ENCODE results near the gene ANKRD6. TPM values are rescaled to one million over a fixed set of nuclear protein-coding genes. Genes with fewer than 3 reads are reported as not detected.

The ANKRD6 gene
- total RNA-seq, 1 donor from 2014 or later = 13.3 TPM

DNA sequence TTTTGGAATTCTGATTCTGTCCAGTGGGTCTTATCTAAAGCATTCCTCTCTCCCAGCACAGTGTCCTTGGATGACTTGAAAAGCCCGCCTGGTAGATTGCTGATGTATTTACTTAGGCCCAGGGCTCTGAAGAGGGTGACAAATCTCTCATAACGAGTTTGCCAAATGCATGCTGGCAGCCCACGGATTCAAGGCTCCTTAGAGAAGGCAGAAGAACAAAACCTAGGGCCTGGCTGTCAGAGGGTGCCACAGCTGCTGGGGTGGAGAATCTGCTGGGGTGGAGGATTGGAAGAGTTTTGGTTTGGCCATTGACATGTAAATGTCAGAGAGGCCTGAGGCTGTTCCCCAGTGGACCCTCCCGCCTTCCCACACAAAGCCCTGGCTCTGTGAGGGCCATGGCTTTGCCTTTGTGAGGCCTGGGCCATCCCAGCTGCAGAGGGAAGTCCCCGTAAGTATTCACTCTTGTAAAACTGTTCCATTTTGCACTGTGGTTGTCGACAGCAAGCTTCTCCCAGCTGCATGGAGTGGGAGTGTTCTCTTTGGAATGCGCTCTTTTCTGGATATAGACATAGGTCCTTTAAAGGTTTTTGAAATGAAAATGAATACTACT is 50.3 kb downstream of the ANKRD6 start:
- TF ChIP-seq POLR2AphosphoS5 (IDR thresholded peaks at IDR 0.05; ENCODE audit: insufficient read depth in 1 of 2, low read depth in 1 of 2) = no peak
- TF ChIP-seq POLR2A (IDR thresholded peaks at IDR 0.05) = no peak
- TF ChIP-seq, protein P1, sequence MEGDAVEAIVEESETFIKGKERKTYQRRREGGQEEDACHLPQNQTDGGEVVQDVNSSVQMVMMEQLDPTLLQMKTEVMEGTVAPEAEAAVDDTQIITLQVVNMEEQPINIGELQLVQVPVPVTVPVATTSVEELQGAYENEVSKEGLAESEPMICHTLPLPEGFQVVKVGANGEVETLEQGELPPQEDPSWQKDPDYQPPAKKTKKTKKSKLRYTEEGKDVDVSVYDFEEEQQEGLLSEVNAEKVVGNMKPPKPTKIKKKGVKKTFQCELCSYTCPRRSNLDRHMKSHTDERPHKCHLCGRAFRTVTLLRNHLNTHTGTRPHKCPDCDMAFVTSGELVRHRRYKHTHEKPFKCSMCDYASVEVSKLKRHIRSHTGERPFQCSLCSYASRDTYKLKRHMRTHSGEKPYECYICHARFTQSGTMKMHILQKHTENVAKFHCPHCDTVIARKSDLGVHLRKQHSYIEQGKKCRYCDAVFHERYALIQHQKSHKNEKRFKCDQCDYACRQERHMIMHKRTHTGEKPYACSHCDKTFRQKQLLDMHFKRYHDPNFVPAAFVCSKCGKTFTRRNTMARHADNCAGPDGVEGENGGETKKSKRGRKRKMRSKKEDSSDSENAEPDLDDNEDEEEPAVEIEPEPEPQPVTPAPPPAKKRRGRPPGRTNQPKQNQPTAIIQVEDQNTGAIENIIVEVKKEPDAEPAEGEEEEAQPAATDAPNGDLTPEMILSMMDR (IDR thresholded peaks at IDR 0.05) = no peak
- H3K9me3 ChIP-seq = no peaks in the 10 kb centered on the region
- H3K4me1 ChIP-seq = peaks cover 5% of the 10 kb centered on the region
- no peak overlapping the region for H3K4me3 ChIP-seq
- no peak for DNase-seq (ENCODE audit: extremely low spot score in 2 of 2)
- no peaks in the 10 kb centered on the region for H3K36me3 ChIP-seq
- no peaks in the 10 kb centered on the region for H3K27me3 ChIP-seq
- H3K27ac ChIP-seq = no peak overlapping the region
- intact Hi-C loops (cut with DNase I) = no loop called here

DNA sequence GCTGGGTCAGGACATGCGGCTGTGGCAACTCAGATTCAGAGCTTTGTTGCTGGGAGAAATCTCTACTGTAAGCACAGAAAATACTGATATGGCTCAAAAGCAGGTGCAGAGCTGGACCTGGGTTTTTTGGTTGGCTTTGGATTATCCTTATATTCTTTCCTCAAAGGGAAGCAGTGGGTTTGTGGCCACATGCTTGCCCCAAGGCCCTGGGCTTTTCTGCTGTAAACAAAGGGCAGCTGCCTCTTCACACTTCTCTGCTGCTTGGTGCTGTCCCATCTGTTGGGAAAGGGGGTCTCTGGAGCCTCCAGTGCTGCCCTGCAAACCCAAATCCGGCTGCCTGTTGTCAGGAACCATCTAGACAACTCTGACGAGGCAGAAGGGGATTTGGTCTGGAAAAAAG is 52.4 kb downstream of the ANKRD6 start:
- intact Hi-C loops (cut with DNase I) = no loop called here
- Histone ChIP-seq H3K27ac (no peak overlapping the region), H3K9me3 (no peaks in the 10 kb centered on the region), H3K4me3 (no peak overlapping the region), H3K36me3 (no peaks in the 10 kb centered on the region), H3K4me1 (peaks cover 5% of the 10 kb centered on the region), H3K27me3 (no peaks in the 10 kb centered on the region)
- TF ChIP-seq, protein P1 (IDR thresholded peaks at IDR 0.05) = no peak
- TF ChIP-seq POLR2AphosphoS5 (IDR thresholded peaks at IDR 0.05; ENCODE audit: insufficient read depth in 1 of 2, low read depth in 1 of 2) (no peak), POLR2A (IDR thresholded peaks at IDR 0.05) (no peak)
- DNase-seq (ENCODE audit: extremely low spot score in 2 of 2) = no peak

DNA sequence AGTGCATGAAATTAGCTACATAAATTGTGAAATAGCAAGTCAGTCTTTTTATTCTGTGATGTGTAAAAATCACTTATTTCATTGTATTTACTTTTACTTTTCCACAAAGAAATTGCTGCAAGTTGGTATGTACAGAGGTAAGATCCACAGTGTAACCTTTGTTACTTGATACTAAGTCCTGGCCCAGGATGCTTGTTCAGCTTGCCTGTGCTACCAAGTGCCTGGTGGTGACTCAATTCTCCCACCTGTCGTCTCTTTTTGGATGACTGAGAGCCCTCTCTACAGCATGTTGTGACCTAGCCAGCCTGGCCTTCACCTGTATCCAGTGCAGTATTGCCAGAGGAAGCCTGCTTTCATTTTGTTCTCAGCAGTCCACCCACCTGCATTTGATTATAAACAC is 54.9 kb downstream of the ANKRD6 start:
- no peak for DNase-seq (ENCODE audit: extremely low spot score in 2 of 2)
- Histone ChIP-seq H3K4me1 (no peaks in the 10 kb centered on the region), H3K27me3 (no peaks in the 10 kb centered on the region), H3K4me3 (no peak overlapping the region), H3K9me3 (no peaks in the 10 kb centered on the region), H3K36me3 (no peaks in the 10 kb centered on the region), H3K27ac (no peak overlapping the region)
- TF ChIP-seq POLR2A (IDR thresholded peaks at IDR 0.05) (no peak), POLR2AphosphoS5 (IDR thresholded peaks at IDR 0.05; ENCODE audit: insufficient read depth in 1 of 2, low read depth in 1 of 2) (no peak)
- TF ChIP-seq, protein P1 (IDR thresholded peaks at IDR 0.05) = no peak
- intact Hi-C loops (cut with DNase I) = no loop called here

DNA sequence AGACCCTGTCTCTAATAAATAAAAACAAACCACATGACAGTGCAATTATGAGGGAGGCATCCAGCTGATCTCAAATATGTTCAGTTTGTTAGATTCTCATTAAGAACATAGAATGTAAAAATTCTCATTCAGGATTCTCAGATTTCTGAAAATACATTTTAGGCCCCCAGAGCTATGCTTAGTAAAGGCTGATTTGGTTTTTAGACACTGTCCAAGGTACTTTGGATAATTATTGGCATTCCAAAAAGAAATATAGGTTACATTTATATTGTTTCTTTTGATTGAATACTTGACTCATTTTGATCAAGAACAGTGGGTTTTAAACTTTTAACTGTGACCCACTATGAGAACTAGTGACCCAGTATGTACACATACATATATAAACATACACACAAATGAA is 55.5 kb downstream of the ANKRD6 start:
- H3K27ac ChIP-seq = no peak overlapping the region
- H3K27me3 ChIP-seq = no peaks in the 10 kb centered on the region
- no peak for DNase-seq (ENCODE audit: extremely low spot score in 2 of 2)
- H3K36me3 ChIP-seq = no peaks in the 10 kb centered on the region
- H3K4me3 ChIP-seq = no peak overlapping the region
- H3K9me3 ChIP-seq = no peaks in the 10 kb centered on the region
- TF ChIP-seq POLR2AphosphoS5 (IDR thresholded peaks at IDR 0.05; ENCODE audit: insufficient read depth in 1 of 2, low read depth in 1 of 2) = no peak
- TF ChIP-seq, protein P1 (IDR thresholded peaks at IDR 0.05) = no peak
- TF ChIP-seq POLR2A (IDR thresholded peaks at IDR 0.05) = no peak
- no peaks in the 10 kb centered on the region for H3K4me1 ChIP-seq
- intact Hi-C loops (cut with DNase I) = no loop called here

DNA sequence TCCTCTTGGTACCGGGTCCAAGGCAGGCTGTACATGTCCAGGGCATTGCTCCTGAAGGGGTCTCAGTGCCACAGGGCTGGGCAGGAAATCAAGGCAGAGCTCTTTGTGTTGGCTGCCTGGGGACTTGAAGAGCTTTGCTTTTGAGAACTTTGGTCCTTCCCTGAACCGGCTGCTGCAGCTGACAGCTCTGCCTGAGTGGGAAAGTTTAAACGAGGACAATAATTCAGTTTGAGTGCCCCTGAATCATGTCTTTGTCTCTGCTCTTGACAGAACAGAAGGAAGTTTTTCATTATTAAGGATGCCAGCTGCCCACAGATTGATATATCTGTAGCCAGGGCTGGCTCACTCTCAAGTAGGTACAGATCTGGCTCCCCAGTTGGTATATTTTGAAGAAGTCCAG is 56.1 kb downstream of the ANKRD6 start:
- H3K4me3 ChIP-seq = no peak overlapping the region
- H3K36me3 ChIP-seq = no peaks in the 10 kb centered on the region
- no peaks in the 10 kb centered on the region for H3K4me1 ChIP-seq
- intact Hi-C loops (cut with DNase I) = no loop called here
- H3K27ac ChIP-seq = no peak overlapping the region
- no peak for DNase-seq (ENCODE audit: extremely low spot score in 2 of 2)
- no peaks in the 10 kb centered on the region for H3K9me3 ChIP-seq
- TF ChIP-seq, protein P1 (IDR thresholded peaks at IDR 0.05) = no peak
- no peaks in the 10 kb centered on the region for H3K27me3 ChIP-seq

All from vagina (tissue), 2 donors.